ENCODE data around the gene TCFL5.

TCFL5 gene

GRCh38 chr20:62852841-62853240 is 8.8 kb downstream of the TCFL5 start:
- no peaks in the 10 kb centered on the region for H3K9me2 ChIP-seq (replicated peaks; ENCODE audit: insufficient read depth, low read length)
- no peaks in the 10 kb centered on the region for H4K20me1 ChIP-seq (ENCODE audit: insufficient read depth, low read length)
- H3K36me3 ChIP-seq (replicated peaks; ENCODE audit: insufficient read depth, low read length), result no peaks in the 10 kb centered on the region
- H2AFZ ChIP-seq (ENCODE audit: low read length), result no peak overlapping the region
- H3K4me3 ChIP-seq (ENCODE audit: low read length), result no peak overlapping the region
- H3K9me3 ChIP-seq (replicated peaks; ENCODE audit: insufficient read depth, low read length), result no peaks in the 10 kb centered on the region
- no peak for DNase-seq
- no peaks in the 10 kb centered on the region for H3K4me1 ChIP-seq (ENCODE audit: low read length)
- no peak overlapping the region for H3K27ac ChIP-seq (ENCODE audit: low read length)
- no peaks in the 10 kb centered on the region for H3K27me3 ChIP-seq (replicated peaks; ENCODE audit: insufficient read depth, low read length)
- TF ChIP-seq, protein P1, sequence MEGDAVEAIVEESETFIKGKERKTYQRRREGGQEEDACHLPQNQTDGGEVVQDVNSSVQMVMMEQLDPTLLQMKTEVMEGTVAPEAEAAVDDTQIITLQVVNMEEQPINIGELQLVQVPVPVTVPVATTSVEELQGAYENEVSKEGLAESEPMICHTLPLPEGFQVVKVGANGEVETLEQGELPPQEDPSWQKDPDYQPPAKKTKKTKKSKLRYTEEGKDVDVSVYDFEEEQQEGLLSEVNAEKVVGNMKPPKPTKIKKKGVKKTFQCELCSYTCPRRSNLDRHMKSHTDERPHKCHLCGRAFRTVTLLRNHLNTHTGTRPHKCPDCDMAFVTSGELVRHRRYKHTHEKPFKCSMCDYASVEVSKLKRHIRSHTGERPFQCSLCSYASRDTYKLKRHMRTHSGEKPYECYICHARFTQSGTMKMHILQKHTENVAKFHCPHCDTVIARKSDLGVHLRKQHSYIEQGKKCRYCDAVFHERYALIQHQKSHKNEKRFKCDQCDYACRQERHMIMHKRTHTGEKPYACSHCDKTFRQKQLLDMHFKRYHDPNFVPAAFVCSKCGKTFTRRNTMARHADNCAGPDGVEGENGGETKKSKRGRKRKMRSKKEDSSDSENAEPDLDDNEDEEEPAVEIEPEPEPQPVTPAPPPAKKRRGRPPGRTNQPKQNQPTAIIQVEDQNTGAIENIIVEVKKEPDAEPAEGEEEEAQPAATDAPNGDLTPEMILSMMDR (IDR thresholded peaks at IDR 0.05; ENCODE audit: low read length), result no peak
- no peak for TF ChIP-seq EZH2 (optimal IDR thresholded peaks at IDR 0.05; ENCODE audit: low read depth, low read length)
- no peak for TF ChIP-seq EZH2phosphoT487 (IDR thresholded peaks at IDR 0.05; ENCODE audit: low read length)
- peaks cover 3% of the 10 kb centered on the region; the same call in 1 of the 2 replicates for H3F3A ChIP-seq (ENCODE audit: insufficient read depth, low read length)
- H3K4me2 ChIP-seq (ENCODE audit: low read depth, low read length), result no peak overlapping the region
- H3K79me2 ChIP-seq (ENCODE audit: low read length), result no peaks in the 10 kb centered on the region
- no peak overlapping the region for H3K9ac ChIP-seq (ENCODE audit: low read length)

DNA sequence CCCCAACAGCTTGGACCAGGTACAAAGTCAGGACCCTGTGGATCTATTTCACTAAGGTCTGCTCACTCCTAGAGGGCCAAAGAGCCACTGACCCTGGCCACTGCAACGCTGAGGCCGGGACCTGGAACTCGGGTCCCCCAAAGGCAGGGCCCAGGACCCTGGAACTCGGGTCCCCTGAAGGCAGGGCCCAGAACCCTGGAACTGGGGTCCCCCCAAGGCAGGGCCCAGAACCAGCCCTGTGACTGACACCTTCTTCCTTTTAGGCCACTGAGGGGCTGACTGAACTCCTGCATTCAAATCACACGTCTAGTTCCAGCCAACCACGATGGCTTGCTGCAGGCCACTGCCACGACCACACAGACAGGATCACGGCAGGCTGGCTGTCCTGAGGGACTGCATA is 9.4 kb downstream of the TCFL5 start:
- H3K79me2 ChIP-seq (ENCODE audit: low read length), result no peaks in the 10 kb centered on the region

GRCh38 chr20:62850333-62850974 is 11.2 kb downstream of the TCFL5 start:
- H3K4me3 ChIP-seq (ENCODE audit: low read length), result no peak overlapping the region
- H3K4me1 ChIP-seq (ENCODE audit: low read length), result no peaks in the 10 kb centered on the region
- no peak overlapping the region for H2AFZ ChIP-seq (ENCODE audit: low read length)
- no peaks in the 10 kb centered on the region for H3K9me3 ChIP-seq (replicated peaks; ENCODE audit: insufficient read depth, low read length)
- TF ChIP-seq EZH2phosphoT487 (IDR thresholded peaks at IDR 0.05; ENCODE audit: low read length) (no peak), EZH2 (optimal IDR thresholded peaks at IDR 0.05; ENCODE audit: low read depth, low read length) (no peak)
- TF ChIP-seq, protein P1 (IDR thresholded peaks at IDR 0.05; ENCODE audit: low read length), result no peak
- no peak for DNase-seq
- no peaks in the 10 kb centered on the region for H3K79me2 ChIP-seq (ENCODE audit: low read length)
- H3K36me3 ChIP-seq (replicated peaks; ENCODE audit: insufficient read depth, low read length), result no peaks in the 10 kb centered on the region
- H3K9me2 ChIP-seq (replicated peaks; ENCODE audit: insufficient read depth, low read length), result no peaks in the 10 kb centered on the region
- no peaks in the 10 kb centered on the region for H3K27me3 ChIP-seq (replicated peaks; ENCODE audit: insufficient read depth, low read length)
- no peaks in the 10 kb centered on the region for H4K20me1 ChIP-seq (ENCODE audit: insufficient read depth, low read length)
- H3K4me2 ChIP-seq (ENCODE audit: low read depth, low read length), result no peak overlapping the region
- H3F3A ChIP-seq (ENCODE audit: insufficient read depth, low read length), result peaks cover 3% of the 10 kb centered on the region; the same call in 1 of the 2 replicates
- no peak overlapping the region for H3K9ac ChIP-seq (ENCODE audit: low read length)
- no peak overlapping the region for H3K27ac ChIP-seq (ENCODE audit: low read length)

More for the DNA sequence above, 9.4 kb downstream of the TCFL5 start:
- no peak overlapping the region for H2AFZ ChIP-seq (ENCODE audit: low read length)
- H3K4me3 ChIP-seq (ENCODE audit: low read length), result no peak overlapping the region
- no peaks in the 10 kb centered on the region for H3K4me1 ChIP-seq (ENCODE audit: low read length)
- H3F3A ChIP-seq (ENCODE audit: insufficient read depth, low read length), result peaks cover 3% of the 10 kb centered on the region; the same call in 1 of the 2 replicates
- H3K9me3 ChIP-seq (replicated peaks; ENCODE audit: insufficient read depth, low read length), result no peaks in the 10 kb centered on the region
- H3K27ac ChIP-seq (ENCODE audit: low read length), result no peak overlapping the region
- TF ChIP-seq, protein P1 (IDR thresholded peaks at IDR 0.05; ENCODE audit: low read length), result no peak
- no peak for TF ChIP-seq EZH2phosphoT487 (IDR thresholded peaks at IDR 0.05; ENCODE audit: low read length)
- no peak overlapping the region for H3K4me2 ChIP-seq (ENCODE audit: low read depth, low read length)
- H3K9ac ChIP-seq (ENCODE audit: low read length), result no peak overlapping the region
- H4K20me1 ChIP-seq (ENCODE audit: insufficient read depth, low read length), result no peaks in the 10 kb centered on the region
- H3K9me2 ChIP-seq (replicated peaks; ENCODE audit: insufficient read depth, low read length), result no peaks in the 10 kb centered on the region
- no peak for DNase-seq
- H3K36me3 ChIP-seq (replicated peaks; ENCODE audit: insufficient read depth, low read length), result no peaks in the 10 kb centered on the region
- H3K27me3 ChIP-seq (replicated peaks; ENCODE audit: insufficient read depth, low read length), result no peaks in the 10 kb centered on the region
